HG03575 (cell line): Measurements from ENCODE around the gene TARP.

Source experiments
- ATAC-seq: cut with Tn5 transposase; IDR thresholded peaks from one replicate; pipeline ENCODE4 v1.9.1; 2021; ENCODE audit not compliant: unreplicated experiment, insufficient number of reproducible peaks, low FRiP score; ENCODE audit errors: extremely low read depth

The TARP gene

GRCh38 chr7:38229884-38230642 lies 43.4 kb downstream of the TARP start:
- no peak for ATAC-seq

- no peak for ATAC-seq
These were observed 44.0 kb downstream of the TARP start for GRCh38 chr7:38229386-38229785.

- ATAC-seq = no peak
These were observed 49.0 kb downstream of the TARP start for GRCh38 chr7:38224392-38224791.

- no peak for ATAC-seq
These were observed 50.1 kb downstream of the TARP start for GRCh38 chr7:38223306-38223705.

- ATAC-seq = no peak
These were observed 50.8 kb downstream of the TARP start for GRCh38 chr7:38222481-38223096.

GRCh38 chr7:38220452-38220851 lies 53.0 kb downstream of the TARP start:
- ATAC-seq = no peak

GRCh38 chr7:38217672-38218071 lies 55.8 kb downstream of the TARP start:
- no peak for ATAC-seq

GRCh38 chr7:38215735-38216670 lies 57.4 kb downstream of the TARP start:
- peak; percentile 77 for ATAC-seq

GRCh38 chr7:38215115-38215514 lies 58.3 kb downstream of the TARP start:
- no peak for ATAC-seq

- no peak for ATAC-seq
These were observed 61.5 kb downstream of the TARP start for GRCh38 chr7:38211940-38212339.

GRCh38 chr7:38211486-38211885 lies 62.0 kb downstream of the TARP start:
- no peak for ATAC-seq
